Measurements from ENCODE around the gene ANTXR1. TPM values are rescaled to one million over a fixed set of nuclear protein-coding genes. Genes with fewer than 3 reads are reported as not detected.

ANTXR1 gene
- total RNA-seq, 1 donor from 2014 or later = 144 TPM

DNA sequence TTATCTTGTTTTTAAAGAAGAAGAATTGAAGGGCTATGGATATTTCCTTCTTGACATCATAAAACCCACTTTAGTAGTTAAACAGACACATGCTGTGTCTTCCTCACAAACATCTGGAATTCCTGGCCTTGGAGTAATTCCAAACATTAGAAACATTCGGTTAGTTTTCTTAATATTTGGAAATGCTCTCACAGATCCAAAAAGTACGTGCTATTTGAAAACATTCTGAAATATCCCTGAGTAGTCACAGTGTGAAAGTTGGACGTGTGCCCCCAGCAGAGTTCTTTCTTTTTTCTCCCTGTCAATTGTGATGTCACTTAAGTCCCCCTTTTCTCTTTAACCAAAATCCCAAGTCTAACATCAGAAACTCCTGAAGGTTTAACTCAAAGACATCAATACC lies 91.3 kb downstream of the ANTXR1 start:
- Mint-ChIP-seq H3K27ac (no peak overlapping the region), H3K27me3 (ENCODE audit: low read depth) (no peaks in the 10 kb centered on the region), H3K9me3 (no peaks in the 10 kb centered on the region), H3K4me3 (no peak overlapping the region), H3K36me3 (peaks cover 39% of the 10 kb centered on the region), H3K4me1 (no peaks in the 10 kb centered on the region)
- TF ChIP-seq, protein P1, sequence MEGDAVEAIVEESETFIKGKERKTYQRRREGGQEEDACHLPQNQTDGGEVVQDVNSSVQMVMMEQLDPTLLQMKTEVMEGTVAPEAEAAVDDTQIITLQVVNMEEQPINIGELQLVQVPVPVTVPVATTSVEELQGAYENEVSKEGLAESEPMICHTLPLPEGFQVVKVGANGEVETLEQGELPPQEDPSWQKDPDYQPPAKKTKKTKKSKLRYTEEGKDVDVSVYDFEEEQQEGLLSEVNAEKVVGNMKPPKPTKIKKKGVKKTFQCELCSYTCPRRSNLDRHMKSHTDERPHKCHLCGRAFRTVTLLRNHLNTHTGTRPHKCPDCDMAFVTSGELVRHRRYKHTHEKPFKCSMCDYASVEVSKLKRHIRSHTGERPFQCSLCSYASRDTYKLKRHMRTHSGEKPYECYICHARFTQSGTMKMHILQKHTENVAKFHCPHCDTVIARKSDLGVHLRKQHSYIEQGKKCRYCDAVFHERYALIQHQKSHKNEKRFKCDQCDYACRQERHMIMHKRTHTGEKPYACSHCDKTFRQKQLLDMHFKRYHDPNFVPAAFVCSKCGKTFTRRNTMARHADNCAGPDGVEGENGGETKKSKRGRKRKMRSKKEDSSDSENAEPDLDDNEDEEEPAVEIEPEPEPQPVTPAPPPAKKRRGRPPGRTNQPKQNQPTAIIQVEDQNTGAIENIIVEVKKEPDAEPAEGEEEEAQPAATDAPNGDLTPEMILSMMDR (IDR thresholded peaks at IDR 0.05; ENCODE audit: unreplicated experiment) = no peak
- no peak for DNase-seq (ENCODE audit: low spot score in 2 of 2, unreplicated experiment in 2 of 2)

DNA sequence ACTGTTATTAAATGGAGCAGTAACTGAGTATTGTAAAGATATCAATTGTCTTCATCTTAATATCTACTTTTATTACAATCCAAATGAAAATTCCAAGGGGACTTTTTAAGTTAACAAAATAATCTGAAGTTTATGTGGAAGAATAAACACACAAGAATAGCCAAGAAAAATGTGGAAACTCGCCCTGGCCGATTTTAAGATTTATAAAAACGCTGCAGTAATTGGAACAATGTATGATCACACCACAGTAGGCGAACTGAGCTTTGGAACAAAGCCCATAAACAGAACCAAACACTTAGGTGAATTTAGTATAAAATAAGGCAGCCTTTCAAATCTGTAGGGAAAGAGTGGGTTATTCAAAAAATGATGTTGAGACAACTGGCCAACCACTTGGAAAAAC lies 96.3 kb downstream of the ANTXR1 start:
- H3K27ac Mint-ChIP-seq = no peak overlapping the region
- TF ChIP-seq, protein P1 (IDR thresholded peaks at IDR 0.05; ENCODE audit: unreplicated experiment) = no peak
- no peak for DNase-seq (ENCODE audit: low spot score in 2 of 2, unreplicated experiment in 2 of 2)
- H3K4me3 Mint-ChIP-seq = no peak overlapping the region
- H3K36me3 Mint-ChIP-seq = peaks cover 34% of the 10 kb centered on the region
- H3K27me3 Mint-ChIP-seq (ENCODE audit: low read depth) = no peaks in the 10 kb centered on the region
- no peaks in the 10 kb centered on the region for H3K4me1 Mint-ChIP-seq
- no peaks in the 10 kb centered on the region for H3K9me3 Mint-ChIP-seq

DNA sequence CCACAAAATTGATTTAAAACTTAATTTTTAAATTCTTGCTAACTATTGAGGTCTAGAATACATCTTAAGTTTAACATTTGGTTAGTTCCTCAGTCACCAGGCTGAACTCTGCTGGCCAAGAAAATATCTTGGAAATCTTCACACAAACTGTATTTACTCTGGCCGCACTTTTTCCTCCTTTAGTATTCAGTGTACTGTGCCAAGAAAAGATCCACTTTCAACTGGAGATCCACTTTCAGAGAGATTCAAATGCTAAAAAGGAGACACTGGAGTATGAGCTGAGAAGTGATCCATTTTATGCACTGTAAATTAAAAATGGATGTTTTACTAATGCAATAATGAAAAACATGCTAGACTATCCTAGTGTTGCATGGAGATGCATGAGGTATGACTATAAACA lies 98.1 kb downstream of the ANTXR1 start:
- Mint-ChIP-seq H3K9me3 (no peaks in the 10 kb centered on the region), H3K4me3 (no peak overlapping the region), H3K27ac (no peak overlapping the region), H3K27me3 (ENCODE audit: low read depth) (no peaks in the 10 kb centered on the region), H3K4me1 (peaks cover 3% of the 10 kb centered on the region), H3K36me3 (peaks cover 31% of the 10 kb centered on the region)
- TF ChIP-seq, protein P1 (IDR thresholded peaks at IDR 0.05; ENCODE audit: unreplicated experiment) = no peak
- no peak for DNase-seq (ENCODE audit: low spot score in 2 of 2, unreplicated experiment in 2 of 2)

- TF ChIP-seq, protein P1 (IDR thresholded peaks at IDR 0.05; ENCODE audit: unreplicated experiment) = no peak
- no peak for DNase-seq (ENCODE audit: low spot score in 2 of 2, unreplicated experiment in 2 of 2)
- peaks cover 25% of the 10 kb centered on the region for H3K36me3 Mint-ChIP-seq
- H3K27me3 Mint-ChIP-seq (ENCODE audit: low read depth) = no peaks in the 10 kb centered on the region
- H3K9me3 Mint-ChIP-seq = no peaks in the 10 kb centered on the region
- H3K27ac Mint-ChIP-seq = peak overlapping the region; percentile 21
- no peak overlapping the region for H3K4me3 Mint-ChIP-seq
- peaks cover 4% of the 10 kb centered on the region for H3K4me1 Mint-ChIP-seq
These were observed 100.6 kb downstream of the ANTXR1 start for GRCh38 chr2:69113627-69114026.

- no peak overlapping the region for H3K4me3 Mint-ChIP-seq
- H3K9me3 Mint-ChIP-seq = no peaks in the 10 kb centered on the region
- no peaks in the 10 kb centered on the region for H3K27me3 Mint-ChIP-seq (ENCODE audit: low read depth)
- no peak overlapping the region for H3K27ac Mint-ChIP-seq
- peaks cover 10% of the 10 kb centered on the region for H3K4me1 Mint-ChIP-seq
- TF ChIP-seq, protein P1 (IDR thresholded peaks at IDR 0.05; ENCODE audit: unreplicated experiment) = no peak
- no peak for DNase-seq (ENCODE audit: low spot score in 2 of 2, unreplicated experiment in 2 of 2)
- H3K36me3 Mint-ChIP-seq = peaks cover 24% of the 10 kb centered on the region
These were observed 101.6 kb downstream of the ANTXR1 start for GRCh38 chr2:69114534-69114933.

DNA sequence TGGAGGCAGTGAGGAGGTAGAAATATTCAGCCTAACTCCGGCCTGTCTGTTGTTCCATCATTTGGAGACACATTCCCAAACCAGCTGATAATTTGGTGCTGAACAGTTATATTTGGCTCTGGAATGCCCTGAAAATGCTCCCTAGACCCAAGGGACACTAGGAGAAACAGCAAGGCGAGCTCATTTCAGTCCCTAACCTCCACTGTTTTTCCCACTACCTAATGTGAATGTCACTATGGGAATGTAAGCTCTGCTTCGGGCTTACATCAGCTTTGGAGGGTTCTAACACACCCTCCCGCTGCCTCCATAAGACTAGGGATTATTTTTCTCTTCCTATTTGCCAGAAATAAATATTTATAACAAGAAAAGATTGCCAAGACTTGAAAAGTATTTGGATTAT lies 103.5 kb downstream of the ANTXR1 start:
- H3K27ac Mint-ChIP-seq = no peak overlapping the region
- H3K36me3 Mint-ChIP-seq = peaks cover 15% of the 10 kb centered on the region
- no peaks in the 10 kb centered on the region for H3K27me3 Mint-ChIP-seq (ENCODE audit: low read depth)
- DNase-seq (ENCODE audit: low spot score in 2 of 2, unreplicated experiment in 2 of 2) = no peak
- no peak overlapping the region for H3K4me3 Mint-ChIP-seq
- peaks cover 14% of the 10 kb centered on the region for H3K4me1 Mint-ChIP-seq
- H3K9me3 Mint-ChIP-seq = no peaks in the 10 kb centered on the region
- TF ChIP-seq, protein P1 (IDR thresholded peaks at IDR 0.05; ENCODE audit: unreplicated experiment) = no peak
